H1 (cell line): Measurements from ENCODE around the gene CRIP1.

Experiments used
- CHD1 ChIP-seq: IDR thresholded peaks from 2 replicates; pipeline ENCODE4 v1.6.1; 2012; ENCODE audit warnings: low read depth, low read length, improper control_type of control experiment
- CTCF ChIP-seq, 3 experiments: IDR thresholded peaks; 1 replicate in 2 of 3; 2 replicates in 1 of 3; pipeline versions ENCODE4 v1.5.1 to v1.6.1; 2011; ENCODE audit warnings: low read length in 3 of 3, mild to moderate bottlenecking in 3 of 3, inconsistent platforms in 2 of 3, low read depth in 1 of 3, moderate library complexity in 1 of 3; ENCODE audit not compliant: insufficient read depth in 1 of 3; ENCODE audit errors: control extremely low read depth in 1 of 3
- EGR1 ChIP-seq: IDR thresholded peaks from 2 replicates; pipeline ENCODE4 v1.6.1; 2011; ENCODE audit warnings: low read depth, low read length, borderline replicate concordance
- POLR2A ChIP-seq, 2 experiments: IDR thresholded peaks; 1 replicate in 1 of 2; 2 replicates in 1 of 2; pipeline ENCODE4 v1.6.1; 2011; ENCODE audit warnings: low read depth in 2 of 2, low read length in 2 of 2, mild to moderate bottlenecking in 2 of 2; ENCODE audit errors: control extremely low read depth in 1 of 2
- POLR2AphosphoS5 ChIP-seq: IDR thresholded peaks from 2 replicates; pipeline ENCODE4 v1.6.1; 2011; ENCODE audit warnings: low read depth, low read length
- RAD21 ChIP-seq, 2 experiments: IDR thresholded peaks in 1 of 2; conservative IDR thresholded peaks in 1 of 2; 2 replicates each; pipeline ENCODE4 v1.6.1; 2011; ENCODE audit warnings: low read depth in 2 of 2, low read length in 2 of 2, improper control_type of control experiment in 1 of 2, inconsistent platforms in 1 of 2, mild to moderate bottlenecking in 1 of 2, moderate library complexity in 1 of 2
- SIX5 ChIP-seq: IDR thresholded peaks from 2 replicates; pipeline ENCODE4 v1.6.1; 2011; ENCODE audit warnings: mild to moderate bottlenecking, low read depth, low read length
- SUZ12 ChIP-seq: fragments of 200-600 bp; sonication (generic); IDR thresholded peaks from 2 replicates; pipeline ENCODE4 v1.6.1; 2012; ENCODE audit warnings: mild to moderate bottlenecking, inconsistent platforms, low read length, moderate library complexity, mixed read lengths
- TF ChIP-seq, protein P1 (sequence below): IDR thresholded peaks from 2 replicates; pipeline ENCODE4 v1.6.1; 2011; ENCODE audit warnings: low read depth, mild to moderate bottlenecking, low read length; ENCODE audit not compliant: insufficient read depth

DNA sequence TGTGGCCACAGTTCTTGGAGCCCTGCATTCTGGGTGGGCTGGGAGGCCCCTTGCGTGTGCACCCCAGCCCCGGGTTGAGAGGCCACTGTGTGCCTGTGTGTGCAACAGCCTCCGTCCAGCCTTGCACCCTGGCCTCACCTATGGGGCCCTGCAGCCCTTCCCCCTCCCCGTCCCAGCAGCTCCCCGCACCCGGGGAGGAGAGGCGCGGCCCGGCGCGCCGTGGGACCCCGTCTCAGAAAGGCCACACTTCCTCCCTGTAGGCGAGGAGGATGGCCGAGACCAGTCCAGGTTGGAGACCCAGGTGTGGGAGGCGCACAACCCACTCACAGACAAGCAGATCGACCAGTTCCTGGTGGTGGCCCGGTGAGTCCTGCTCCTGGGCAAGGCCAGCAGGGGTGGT is 28.7 kb upstream of the CRIP1 start:
- TF ChIP-seq POLR2A (IDR thresholded peaks at IDR 0.05; ENCODE audit: control extremely low read depth in 1 of 2, low read depth in 2 of 2, low read length in 2 of 2) (no peak), CTCF (IDR thresholded peaks at IDR 0.05; ENCODE audit: control extremely low read depth in 1 of 3, insufficient read depth in 1 of 3, low read depth in 1 of 3, low read length in 3 of 3) (no peak), POLR2AphosphoS5 (no peak), SIX5 (no peak), EGR1 (no peak), CHD1 (no peak), SUZ12 (no peak), RAD21 (IDR thresholded peaks at IDR 0.05 in 1 of 2, conservative IDR thresholded peaks at IDR 0.05 in 1 of 2; ENCODE audit: low read depth in 2 of 2, low read length in 2 of 2) (no peak)
- TF ChIP-seq, protein P1, sequence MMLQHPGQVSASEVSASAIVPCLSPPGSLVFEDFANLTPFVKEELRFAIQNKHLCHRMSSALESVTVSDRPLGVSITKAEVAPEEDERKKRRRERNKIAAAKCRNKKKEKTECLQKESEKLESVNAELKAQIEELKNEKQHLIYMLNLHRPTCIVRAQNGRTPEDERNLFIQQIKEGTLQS = no peak
